Panc1 (cell line): ENCODE measurements around the gene SFT2D2.

Source experiments
- CTCF ChIP-seq: fragments of 450-650 bp; IDR thresholded peaks from 2 replicates; pipeline ENCODE4 v1.5.1; 2017; ENCODE audit warnings: mild to moderate bottlenecking
- POLR2AphosphoS5 ChIP-seq: IDR thresholded peaks from 2 replicates; pipeline ENCODE4 v1.6.1; 2012; ENCODE audit warnings: mild to moderate bottlenecking, low read depth, low read length, moderate library complexity
- TCF7L2 ChIP-seq: IDR thresholded peaks from 2 replicates; pipeline ENCODE4 v1.6.1; 2011; ENCODE audit warnings: mild to moderate bottlenecking, low read depth, low read length, inconsistent platforms
- TF ChIP-seq, protein P1 (sequence below), 2 experiments: IDR thresholded peaks; 2 replicates each; pipeline ENCODE4 v1.6.1; 2011 to 2012; ENCODE audit warnings: low read depth in 2 of 2, control low read depth in 1 of 2, low read length in 1 of 2, mild to moderate bottlenecking in 1 of 2, moderate library complexity in 1 of 2; ENCODE audit not compliant: insufficient read depth in 1 of 2

DNA sequence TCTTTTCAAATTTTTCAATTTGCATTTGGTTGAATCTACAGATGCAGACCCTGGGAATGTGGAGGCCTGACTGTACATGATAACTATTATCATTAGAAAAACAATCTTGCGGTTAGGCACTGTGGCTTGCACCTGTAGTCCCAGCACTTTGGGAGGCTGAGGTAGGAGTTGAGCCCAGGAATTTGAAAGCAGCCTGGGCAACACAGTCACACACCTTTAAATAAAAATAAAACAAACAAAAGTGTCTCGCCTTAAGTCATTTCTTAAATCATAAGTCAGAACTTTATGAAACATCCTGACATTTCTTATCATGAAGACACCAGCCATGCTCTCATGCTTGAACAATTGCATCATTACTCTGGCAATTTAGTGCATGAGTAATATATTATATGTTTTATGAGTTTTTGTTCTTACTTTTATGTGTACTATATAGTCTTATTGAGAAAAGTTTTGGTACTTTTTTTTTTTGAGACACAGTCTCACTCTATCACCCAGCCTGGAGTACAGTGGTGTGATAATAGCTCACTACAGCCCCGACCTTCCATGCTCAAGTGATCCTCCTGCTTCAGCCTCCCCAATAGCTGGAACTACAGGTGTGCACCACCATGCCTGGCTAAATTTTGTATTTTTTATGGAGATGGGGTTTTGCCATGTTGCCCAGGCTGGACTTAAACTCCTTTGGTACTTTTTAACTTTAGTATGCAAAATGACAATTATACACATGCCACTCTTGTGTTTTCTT, 62.7 kb downstream of the SFT2D2 start:
- TF ChIP-seq CTCF, result no peak
- no peak for TF ChIP-seq POLR2AphosphoS5
- no peak for TF ChIP-seq TCF7L2
- TF ChIP-seq, protein P1, sequence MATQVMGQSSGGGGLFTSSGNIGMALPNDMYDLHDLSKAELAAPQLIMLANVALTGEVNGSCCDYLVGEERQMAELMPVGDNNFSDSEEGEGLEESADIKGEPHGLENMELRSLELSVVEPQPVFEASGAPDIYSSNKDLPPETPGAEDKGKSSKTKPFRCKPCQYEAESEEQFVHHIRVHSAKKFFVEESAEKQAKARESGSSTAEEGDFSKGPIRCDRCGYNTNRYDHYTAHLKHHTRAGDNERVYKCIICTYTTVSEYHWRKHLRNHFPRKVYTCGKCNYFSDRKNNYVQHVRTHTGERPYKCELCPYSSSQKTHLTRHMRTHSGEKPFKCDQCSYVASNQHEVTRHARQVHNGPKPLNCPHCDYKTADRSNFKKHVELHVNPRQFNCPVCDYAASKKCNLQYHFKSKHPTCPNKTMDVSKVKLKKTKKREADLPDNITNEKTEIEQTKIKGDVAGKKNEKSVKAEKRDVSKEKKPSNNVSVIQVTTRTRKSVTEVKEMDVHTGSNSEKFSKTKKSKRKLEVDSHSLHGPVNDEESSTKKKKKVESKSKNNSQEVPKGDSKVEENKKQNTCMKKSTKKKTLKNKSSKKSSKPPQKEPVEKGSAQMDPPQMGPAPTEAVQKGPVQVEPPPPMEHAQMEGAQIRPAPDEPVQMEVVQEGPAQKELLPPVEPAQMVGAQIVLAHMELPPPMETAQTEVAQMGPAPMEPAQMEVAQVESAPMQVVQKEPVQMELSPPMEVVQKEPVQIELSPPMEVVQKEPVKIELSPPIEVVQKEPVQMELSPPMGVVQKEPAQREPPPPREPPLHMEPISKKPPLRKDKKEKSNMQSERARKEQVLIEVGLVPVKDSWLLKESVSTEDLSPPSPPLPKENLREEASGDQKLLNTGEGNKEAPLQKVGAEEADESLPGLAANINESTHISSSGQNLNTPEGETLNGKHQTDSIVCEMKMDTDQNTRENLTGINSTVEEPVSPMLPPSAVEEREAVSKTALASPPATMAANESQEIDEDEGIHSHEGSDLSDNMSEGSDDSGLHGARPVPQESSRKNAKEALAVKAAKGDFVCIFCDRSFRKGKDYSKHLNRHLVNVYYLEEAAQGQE (IDR thresholded peaks at IDR 0.05; ENCODE audit: insufficient read depth in 1 of 2, low read depth in 2 of 2, low read length in 1 of 2), result no peak
